WERI-Rb-1 (cell line): ENCODE data around the gene TMTC1.

ENCODE experiments used
- DNase-seq: peaks from one replicate; pipeline ENCODE4 v3.0.0-alpha.2; 2020
- H3K27ac ChIP-seq: fragments of 250-450 bp; sonication (Bioruptor Pico); 2 replicates; pipeline ENCODE4 v1.5.1; 2020; ENCODE audit warnings: mild to moderate bottlenecking, moderate library complexity
- H3K27me3 ChIP-seq: fragments of 250-450 bp; sonication (Bioruptor Pico); 2 replicates; pipeline ENCODE4 v1.5.1; 2021; ENCODE audit warnings: mild to moderate bottlenecking, low read depth, moderate library complexity; ENCODE audit not compliant: insufficient read depth, severe bottlenecking
- H3K36me3 ChIP-seq: fragments of 250-450 bp; sonication (Bioruptor Pico); 2 replicates; pipeline ENCODE4 v1.5.1; 2020; ENCODE audit warnings: mild to moderate bottlenecking, moderate library complexity
- H3K4me3 ChIP-seq: 2 replicates; pipeline ENCODE4 v1.5.1; 2011; ENCODE audit warnings: low read depth, mild to moderate bottlenecking, control low read depth, low read length
- H3K9me3 ChIP-seq: fragments of 250-450 bp; sonication (Bioruptor Pico); 2 replicates; pipeline ENCODE4 v1.5.1; 2021; ENCODE audit warnings: mild to moderate bottlenecking, moderate library complexity; ENCODE audit not compliant: severe bottlenecking
- CTCF ChIP-seq: IDR thresholded peaks from 2 replicates; pipeline ENCODE4 v1.5.1; 2011; ENCODE audit warnings: low read depth, mild to moderate bottlenecking, control low read depth, inconsistent platforms, low read length

Gene TMTC1

GRCh38 chr12:29460082-29460481 lies 323.7 kb downstream of the TMTC1 start:
- H3K36me3 ChIP-seq, result no peaks in the 10 kb centered on the region
- H3K4me3 ChIP-seq, result no peak overlapping the region
- no peaks in the 10 kb centered on the region for H3K27me3 ChIP-seq
- H3K9me3 ChIP-seq, result no peaks in the 10 kb centered on the region
- DNase-seq, result no peak
- no peak overlapping the region for H3K27ac ChIP-seq
- no peak for TF ChIP-seq CTCF

GRCh38 chr12:29455087-29455486 lies 328.7 kb downstream of the TMTC1 start:
- no peak overlapping the region for H3K27ac ChIP-seq
- TF ChIP-seq CTCF, result no peak
- no peak overlapping the region for H3K4me3 ChIP-seq
- DNase-seq, result no peak
- no peaks in the 10 kb centered on the region for H3K27me3 ChIP-seq
- H3K9me3 ChIP-seq, result no peaks in the 10 kb centered on the region
- H3K36me3 ChIP-seq, result no peaks in the 10 kb centered on the region

GRCh38 chr12:29451888-29452287 lies 331.9 kb downstream of the TMTC1 start:
- Histone ChIP-seq H3K4me3 (no peak overlapping the region), H3K9me3 (no peaks in the 10 kb centered on the region), H3K27me3 (no peaks in the 10 kb centered on the region), H3K27ac (no peak overlapping the region), H3K36me3 (no peaks in the 10 kb centered on the region)
- no peak for TF ChIP-seq CTCF
- no peak for DNase-seq
